GM12864 (cell line): ENCODE measurements around the gene LPCAT1.

ENCODE experiments used
- DNase-seq: peaks from one replicate; pipeline ENCODE4 v3.0.0-alpha.2; 2011; ENCODE audit warnings: low read depth
- H3K4me3 ChIP-seq: 2 replicates; pipeline ENCODE4 v1.5.1; 2011; ENCODE audit warnings: mild to moderate bottlenecking, low read depth, low read length, control low read depth
- TF ChIP-seq, protein P1 (sequence below): IDR thresholded peaks from 2 replicates; pipeline ENCODE4 v1.5.1; 2011; ENCODE audit warnings: low read depth, mild to moderate bottlenecking, moderate library complexity, low read length, control low read depth, inconsistent platforms; ENCODE audit errors: missing control alignments

Gene LPCAT1

DNA sequence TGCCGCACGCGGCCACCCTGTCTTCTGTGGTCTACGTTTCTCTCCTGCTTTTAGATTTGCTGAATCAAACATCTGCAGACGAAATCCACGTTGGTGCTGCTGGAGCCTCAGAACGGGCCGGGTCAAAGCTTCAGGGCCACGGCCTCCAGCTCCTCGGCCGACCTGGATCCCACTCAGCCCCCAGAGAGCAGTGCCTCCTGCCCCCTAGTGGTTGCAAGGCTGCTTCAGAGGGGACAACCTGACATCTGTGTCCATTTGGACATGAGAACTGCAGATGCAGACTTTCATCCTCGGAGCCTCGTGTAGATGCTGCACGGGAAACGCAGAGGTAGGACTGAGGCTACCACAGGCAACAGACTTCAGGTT lies 55.5 kb downstream of the LPCAT1 start:
- H3K4me3 ChIP-seq, result no peak overlapping the region
- no peak for DNase-seq
- TF ChIP-seq, protein P1, sequence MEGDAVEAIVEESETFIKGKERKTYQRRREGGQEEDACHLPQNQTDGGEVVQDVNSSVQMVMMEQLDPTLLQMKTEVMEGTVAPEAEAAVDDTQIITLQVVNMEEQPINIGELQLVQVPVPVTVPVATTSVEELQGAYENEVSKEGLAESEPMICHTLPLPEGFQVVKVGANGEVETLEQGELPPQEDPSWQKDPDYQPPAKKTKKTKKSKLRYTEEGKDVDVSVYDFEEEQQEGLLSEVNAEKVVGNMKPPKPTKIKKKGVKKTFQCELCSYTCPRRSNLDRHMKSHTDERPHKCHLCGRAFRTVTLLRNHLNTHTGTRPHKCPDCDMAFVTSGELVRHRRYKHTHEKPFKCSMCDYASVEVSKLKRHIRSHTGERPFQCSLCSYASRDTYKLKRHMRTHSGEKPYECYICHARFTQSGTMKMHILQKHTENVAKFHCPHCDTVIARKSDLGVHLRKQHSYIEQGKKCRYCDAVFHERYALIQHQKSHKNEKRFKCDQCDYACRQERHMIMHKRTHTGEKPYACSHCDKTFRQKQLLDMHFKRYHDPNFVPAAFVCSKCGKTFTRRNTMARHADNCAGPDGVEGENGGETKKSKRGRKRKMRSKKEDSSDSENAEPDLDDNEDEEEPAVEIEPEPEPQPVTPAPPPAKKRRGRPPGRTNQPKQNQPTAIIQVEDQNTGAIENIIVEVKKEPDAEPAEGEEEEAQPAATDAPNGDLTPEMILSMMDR, result peak; percentile 46

DNA sequence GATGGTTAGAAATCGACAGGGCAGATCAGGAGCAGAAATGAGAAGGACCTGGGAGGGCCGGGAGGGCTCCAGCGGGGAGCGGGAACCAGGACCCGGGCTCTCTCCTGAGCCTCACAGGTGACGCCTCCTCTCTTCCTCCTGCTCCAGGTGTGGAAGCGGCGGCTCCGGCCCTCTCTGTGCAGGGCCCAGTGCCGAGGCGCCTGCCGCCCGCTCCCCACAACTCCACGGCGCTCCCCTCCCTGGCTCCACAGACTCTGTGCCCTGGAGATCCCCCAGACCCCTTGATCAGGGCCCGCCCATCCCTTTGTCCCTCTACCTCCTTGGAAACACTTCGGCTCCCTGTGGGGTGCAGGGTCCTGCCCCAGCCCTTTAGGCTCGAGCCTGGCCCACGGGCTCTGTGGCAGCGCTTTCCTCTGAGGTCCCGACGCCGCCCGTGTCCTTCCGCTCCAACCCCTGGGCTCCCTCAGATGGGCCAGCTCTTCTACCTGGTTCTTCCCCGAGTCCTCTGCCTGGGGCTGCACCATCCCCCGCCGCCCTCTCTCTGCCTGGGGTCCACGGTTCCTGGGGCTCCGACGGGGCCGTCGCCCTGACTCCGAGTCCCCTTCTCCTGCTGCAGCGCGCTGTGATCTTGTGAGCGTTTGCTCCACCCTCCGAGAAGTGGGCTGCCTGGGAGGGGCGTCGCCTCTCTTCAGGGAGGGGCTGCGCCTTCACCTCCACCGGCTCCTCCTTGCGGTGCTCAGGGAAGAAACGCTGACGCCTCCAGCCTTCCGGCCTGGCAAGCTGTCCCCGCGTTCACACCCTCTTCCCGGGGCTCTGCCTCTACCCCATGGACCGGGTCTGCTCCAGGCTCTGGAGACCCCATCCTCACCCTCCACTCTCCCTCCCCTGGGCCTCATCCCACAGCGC lies 56.2 kb downstream of the LPCAT1 start:
- TF ChIP-seq, protein P1, result no peak
- no peak overlapping the region for H3K4me3 ChIP-seq
- no peak for DNase-seq

DNA sequence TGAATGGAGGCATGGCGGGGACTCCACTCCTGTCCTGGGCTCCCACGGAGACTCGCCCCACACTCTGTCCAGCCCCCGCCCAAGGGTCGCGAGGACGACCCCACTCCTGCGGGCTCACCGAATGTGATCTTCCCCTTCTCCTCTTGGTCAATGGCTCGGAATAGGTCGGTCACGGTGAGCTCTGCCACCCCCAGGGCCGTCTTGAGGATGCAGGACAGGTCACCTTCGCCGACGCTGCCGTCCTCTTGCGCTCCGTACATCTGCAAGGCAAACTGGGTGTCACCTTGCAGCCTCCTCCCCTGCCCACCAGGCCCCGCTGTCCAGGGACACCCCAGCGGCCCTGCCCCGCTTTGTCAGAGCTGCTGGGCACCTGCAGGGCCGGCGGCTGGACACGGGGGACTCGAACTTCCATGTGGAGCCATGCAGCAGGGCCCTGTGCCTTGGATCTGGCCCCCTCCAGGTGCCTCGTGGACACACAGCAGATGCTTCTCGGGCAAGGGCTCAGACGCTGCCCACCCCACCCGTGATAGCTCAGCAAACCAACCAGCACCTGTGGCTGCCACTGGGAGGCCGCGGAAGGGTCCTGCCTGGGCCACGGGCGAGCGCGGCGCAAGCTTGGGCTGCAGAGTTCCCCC lies 57.0 kb downstream of the LPCAT1 start:
- no peak overlapping the region for H3K4me3 ChIP-seq
- DNase-seq, result no peak
- TF ChIP-seq, protein P1, result no peak

DNA sequence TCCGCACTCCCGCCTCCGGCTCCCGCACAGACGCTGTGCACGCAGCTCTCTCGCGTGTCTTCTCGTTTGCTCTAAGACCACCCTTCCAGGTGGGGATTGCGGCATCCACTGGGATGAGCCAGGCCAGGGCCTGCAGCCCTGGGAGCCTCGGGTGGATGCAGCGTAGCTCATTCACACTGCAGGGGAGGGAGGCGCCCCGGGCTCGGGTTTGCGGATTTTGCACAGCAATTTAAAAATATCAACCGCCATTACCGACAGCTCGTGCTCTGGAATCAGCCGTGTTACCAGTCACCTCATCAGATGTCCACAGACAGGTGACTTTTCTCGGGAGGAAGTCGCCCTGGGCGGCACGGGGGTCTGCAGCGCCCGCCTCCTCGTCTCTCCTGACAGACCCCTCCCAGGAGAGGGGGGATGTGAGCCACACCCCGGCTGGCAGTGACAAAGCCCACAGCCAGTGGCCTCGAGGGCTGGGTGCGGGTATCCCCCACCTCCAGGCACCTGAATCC lies 57.7 kb downstream of the LPCAT1 start:
- TF ChIP-seq, protein P1, result no peak
- H3K4me3 ChIP-seq, result no peak overlapping the region
- no peak for DNase-seq

DNA sequence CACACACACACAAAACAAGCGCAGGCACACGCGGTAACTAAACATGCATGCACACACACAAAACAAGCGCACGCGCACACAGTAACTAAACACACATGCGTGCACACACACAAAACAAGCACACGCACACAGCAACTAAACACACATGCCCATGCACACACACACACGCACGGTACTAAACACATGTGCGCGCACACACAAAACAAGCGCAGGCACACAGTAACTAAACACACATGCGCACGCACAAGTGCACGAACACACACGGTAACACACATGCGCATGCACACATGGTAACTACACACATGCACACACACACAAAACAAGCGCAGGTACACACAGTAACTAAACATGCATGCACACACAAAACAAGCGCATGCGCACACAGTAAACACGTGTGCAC lies 58.6 kb downstream of the LPCAT1 start:
- TF ChIP-seq, protein P1, result no peak
- DNase-seq, result no peak
- no peak overlapping the region for H3K4me3 ChIP-seq

DNA sequence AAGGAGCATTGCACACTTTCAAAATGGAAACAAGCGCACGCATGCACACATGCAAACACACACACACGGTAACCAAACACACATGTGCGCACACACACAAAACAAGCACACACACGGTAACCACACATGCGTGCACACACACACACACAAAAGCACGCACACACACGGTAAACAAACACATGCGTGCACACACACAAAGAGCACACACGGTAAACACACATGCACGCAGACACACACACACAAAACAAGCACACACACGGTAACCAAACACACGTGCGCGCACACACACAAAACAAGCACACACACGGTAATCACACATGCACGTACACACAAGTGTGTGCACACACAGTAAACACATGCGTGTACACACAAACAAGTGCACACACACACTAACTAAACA lies 59.2 kb downstream of the LPCAT1 start:
- TF ChIP-seq, protein P1, result no peak
- no peak for DNase-seq
- H3K4me3 ChIP-seq, result no peak overlapping the region
